OCI-LY3 (cell line): ENCODE data around the gene WDR70.
"Not testable (repeated sequence)": the region's sequence is repeated elsewhere in the genome, so short reads cannot be mapped to it uniquely, and the experiment has no call there.

ENCODE experiments used
- EZH2phosphoT487 ChIP-seq: fragments of 200-600 bp; shearing (Covaris generic); IDR thresholded peaks from 2 replicates; pipeline ENCODE4 v1.6.1; 2018; ENCODE audit warnings: antibody characterized with exemption, mixed run types, low read depth
- TF ChIP-seq, protein P1 (sequence below): fragments of 200-600, 300-600 bp; sonication (generic); IDR thresholded peaks from 2 replicates; pipeline ENCODE4 v1.5.1; 2014; ENCODE audit warnings: antibody characterized with exemption, low read length, low read depth

DNA sequence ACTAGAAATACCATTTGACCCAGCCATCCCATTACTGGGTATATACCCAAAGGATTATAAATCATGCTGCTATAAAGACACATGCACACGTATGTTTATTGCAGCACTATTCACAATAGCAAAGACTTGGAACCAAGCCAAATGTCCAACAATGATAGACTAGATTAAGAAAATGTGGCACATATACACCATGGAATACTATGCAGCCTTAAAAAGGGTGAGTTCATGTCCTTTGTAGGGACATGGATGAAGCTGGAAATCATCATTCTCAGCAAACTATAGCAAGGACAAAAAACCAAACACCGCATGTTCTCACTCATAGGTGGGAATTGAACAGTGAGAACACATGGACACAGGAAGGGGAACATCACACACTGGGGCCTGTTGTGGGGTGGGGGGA, 243.2 kb downstream of the WDR70 start:
- TF ChIP-seq, protein P1, sequence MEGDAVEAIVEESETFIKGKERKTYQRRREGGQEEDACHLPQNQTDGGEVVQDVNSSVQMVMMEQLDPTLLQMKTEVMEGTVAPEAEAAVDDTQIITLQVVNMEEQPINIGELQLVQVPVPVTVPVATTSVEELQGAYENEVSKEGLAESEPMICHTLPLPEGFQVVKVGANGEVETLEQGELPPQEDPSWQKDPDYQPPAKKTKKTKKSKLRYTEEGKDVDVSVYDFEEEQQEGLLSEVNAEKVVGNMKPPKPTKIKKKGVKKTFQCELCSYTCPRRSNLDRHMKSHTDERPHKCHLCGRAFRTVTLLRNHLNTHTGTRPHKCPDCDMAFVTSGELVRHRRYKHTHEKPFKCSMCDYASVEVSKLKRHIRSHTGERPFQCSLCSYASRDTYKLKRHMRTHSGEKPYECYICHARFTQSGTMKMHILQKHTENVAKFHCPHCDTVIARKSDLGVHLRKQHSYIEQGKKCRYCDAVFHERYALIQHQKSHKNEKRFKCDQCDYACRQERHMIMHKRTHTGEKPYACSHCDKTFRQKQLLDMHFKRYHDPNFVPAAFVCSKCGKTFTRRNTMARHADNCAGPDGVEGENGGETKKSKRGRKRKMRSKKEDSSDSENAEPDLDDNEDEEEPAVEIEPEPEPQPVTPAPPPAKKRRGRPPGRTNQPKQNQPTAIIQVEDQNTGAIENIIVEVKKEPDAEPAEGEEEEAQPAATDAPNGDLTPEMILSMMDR, result not testable (repeated sequence)
- not testable (repeated sequence) for TF ChIP-seq EZH2phosphoT487
